Suprapubic skin (tissue), 4 donors: ENCODE results near the gene KRTAP5-4. TPM values are rescaled to one million over a fixed set of nuclear protein-coding genes. Genes with fewer than 3 reads are reported as not detected.

Source experiments
- DNase-seq, 2 donors: peaks; one replicate each; pipeline ENCODE4 v3.0.0-alpha.2; 2019; ENCODE audit warnings: low spot score in 2 of 2
- H3K27ac ChIP-seq: fragments of 200-600 bp; sonication (generic); one replicate; pipeline ENCODE4 v1.5.1; 2019
- H3K27me3 ChIP-seq: fragments of 200-600 bp; sonication (generic); one replicate; pipeline ENCODE4 v1.5.1; 2019
- H3K36me3 ChIP-seq: fragments of 200-600 bp; sonication (generic); one replicate; pipeline ENCODE4 v1.5.1; 2019
- H3K4me1 ChIP-seq: fragments of 200-600 bp; sonication (generic); one replicate; pipeline ENCODE4 v1.5.1; 2019
- H3K4me3 ChIP-seq: fragments of 200-600 bp; sonication (generic); one replicate; pipeline ENCODE4 v1.5.1; 2019; ENCODE audit warnings: mild to moderate bottlenecking
- H3K9me3 ChIP-seq: fragments of 200-600 bp; sonication (generic); one replicate; pipeline ENCODE4 v1.5.1; 2019
- POLR2A ChIP-seq, 2 donors: fragments of 450-650 bp; IDR thresholded peaks; one replicate each; pipeline ENCODE4 v1.6.1; 2017; ENCODE audit warnings: antibody characterized with exemption in 2 of 2, mild to moderate bottlenecking in 2 of 2, moderate library complexity in 2 of 2
- POLR2AphosphoS5 ChIP-seq, 3 donors: sonication (generic); formaldehyde crosslinking; IDR thresholded peaks; one replicate each; pipeline ENCODE4 v1.6.1; 2017; ENCODE audit warnings: antibody characterized with exemption in 3 of 3
- WGBS: methylation state at CpG from one replicate; pipeline ENCODE4 v1.1.5; 2018; 5-methylcytosine and 5-hydroxymethylcytosine counted together
- total RNA-seq, 4 donors: library from RNA; depleted of rRNA; stranded (reverse); fragments of >200 nt; gene quantifications; one replicate each; pipeline ENCODE4 v1.1.0, GENCODE V29; 2016

The KRTAP5-4 gene
- total RNA-seq, 4 donors from 2014 or later = 0.55 to 3.6 (median 3.5) TPM; not detected in 1

DNA sequence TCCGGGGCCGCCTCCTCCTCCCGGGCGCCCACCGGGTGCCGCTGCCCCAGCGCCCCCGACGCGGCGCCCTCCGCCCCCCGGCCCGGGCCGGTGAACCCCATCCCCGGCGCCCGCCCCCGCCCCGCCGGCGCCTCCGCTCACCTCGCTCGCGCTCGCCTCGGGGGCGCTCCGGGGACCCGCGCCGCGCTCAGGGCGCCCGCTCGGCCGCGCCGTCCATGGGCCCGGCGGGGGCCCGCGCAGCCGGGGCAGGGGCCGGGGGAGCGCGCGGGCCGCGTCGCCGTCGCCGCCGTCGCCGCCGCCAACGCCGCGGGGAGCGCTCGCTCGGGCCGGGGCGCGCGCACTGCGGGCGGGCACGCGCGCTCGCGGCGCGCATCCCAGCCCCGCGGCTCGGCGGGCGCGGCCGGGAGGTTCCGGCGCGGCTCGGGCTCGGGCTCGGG, 50.2 kb downstream of the KRTAP5-4 start:
- Histone ChIP-seq H3K4me3 (peak overlapping the region; percentile 57), H3K27ac (peak overlapping the region; percentile 7), H3K9me3 (no peaks in the 10 kb centered on the region), H3K4me1 (peaks cover 46% of the 10 kb centered on the region), H3K27me3 (peaks cover 40% of the 10 kb centered on the region), H3K36me3 (no peaks in the 10 kb centered on the region)
- TF ChIP-seq POLR2A (IDR thresholded peaks at IDR 0.05) = no peak
- TF ChIP-seq POLR2AphosphoS5 (IDR thresholded peaks at IDR 0.05) = no peak
- 0% methylated on average over 2 of the region's 91 CpGs for WGBS
- no peak for DNase-seq

Other genes starting within 250 kb of the KRTAP5-4 start
- gene BRSK2, start 232.2 kb downstream of the KRTAP5-4 start, total RNA-seq = under 1 TPM in 2 of 4 donors, not detected in 2; 0.26 to 0.30 TPM
- 100 to 1,000 TPM in 1 of 4 donors, 10 to 100 TPM in 3; 63.8 to 104 (median 95.8) TPM for gene MOB2, start 135.4 kb downstream of the KRTAP5-4 start, total RNA-seq
- gene DUSP8, start 49.9 kb downstream of the KRTAP5-4 start, total RNA-seq = 1 to 10 TPM; 1.9 to 4.8 (median 3.0) TPM
- gene KRTAP5-1, start 36.9 kb downstream of the KRTAP5-4 start, total RNA-seq = 1 to 10 TPM in 2 of 4 donors, not detected in 2; 1.0 to 1.2 TPM
- gene KRTAP5-2, start 23.8 kb downstream of the KRTAP5-4 start, total RNA-seq = 10 to 100 TPM in 1 of 4 donors, 1 to 10 TPM in 2, not detected in 1; 1.7 to 12.0 (median 4.6) TPM
- gene KRTAP5-3, start 13.7 kb downstream of the KRTAP5-4 start, total RNA-seq = 10 to 100 TPM in 1 of 4 donors, 1 to 10 TPM in 2, not detected in 1; 3.7 to 14.9 (median 4.4) TPM
- gene KRTAP5-5, start 7.6 kb upstream of the KRTAP5-4 start, total RNA-seq = 1 to 10 TPM in 2 of 4 donors, under 1 TPM in 1, not detected in 1; 0.79 to 2.7 (median 1.2) TPM
- 10 to 100 TPM in 1 of 4 donors, 1 to 10 TPM in 1, not detected in 2; 2.3 to 24.1 TPM for gene KRTAP5-6, start 75.1 kb upstream of the KRTAP5-4 start, total RNA-seq
- 1 to 10 TPM; 2.6 to 7.6 (median 6.9) TPM for gene IFITM10, start 128.5 kb upstream of the KRTAP5-4 start, total RNA-seq
- gene CTSD, start 141.8 kb upstream of the KRTAP5-4 start, total RNA-seq = 100 to 1,000 TPM; 319 to 596 (median 469) TPM
- 100 to 1,000 TPM; 141 to 280 (median 193) TPM for gene SYT8, start 212.9 kb upstream of the KRTAP5-4 start, total RNA-seq
- 10 to 100 TPM; 17.4 to 63.6 (median 27.2) TPM for gene TNNI2, start 216.8 kb upstream of the KRTAP5-4 start, total RNA-seq
- gene LSP1, start 230.9 kb upstream of the KRTAP5-4 start, total RNA-seq = 100 to 1,000 TPM in 2 of 4 donors, 10 to 100 TPM in 2; 70.4 to 134 (median 107) TPM